ENCODE results near the gene PLXNA4. TPM values are rescaled to one million over a fixed set of nuclear protein-coding genes. Genes with fewer than 3 reads are reported as not detected.

Gene PLXNA4
- total RNA-seq, 2 donors from 2014 or later = 0.99 to 1.1 TPM

DNA sequence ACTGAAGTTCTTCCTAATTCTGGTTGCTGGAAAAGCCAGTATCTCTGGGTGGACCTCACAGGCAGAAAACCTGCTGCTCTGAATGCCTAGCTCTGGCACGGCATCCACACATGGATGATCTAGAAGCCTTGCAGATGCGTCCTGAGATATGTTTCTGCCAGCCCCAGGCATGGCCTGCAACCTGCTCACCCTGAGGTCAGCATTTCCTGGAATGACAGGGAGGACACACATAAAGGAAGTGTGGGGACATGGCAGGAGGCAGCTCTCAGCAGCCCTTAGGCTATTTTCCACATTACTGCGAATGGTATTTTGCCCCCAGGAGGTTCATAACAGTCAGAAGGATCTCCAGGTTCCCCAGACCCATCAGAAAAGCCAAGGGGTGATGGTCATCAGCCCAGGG is 23.2 kb downstream of the PLXNA4 start:
- Mint-ChIP-seq H3K27ac (no peak overlapping the region), H3K36me3 (ENCODE audit: insufficient read depth in 2 of 2) (peaks cover 10 to 19% of the 10 kb centered on the region in 2 donors), H3K4me1 (ENCODE audit: low read depth) (peaks cover 6% of the 10 kb centered on the region), H3K9me3 (peaks cover 5 to 11% of the 10 kb centered on the region in 2 donors), H3K27me3 (ENCODE audit: low read depth) (peaks cover 9% of the 10 kb centered on the region), H3K4me3 (no peak overlapping the region)
- ATAC-seq (replicated peaks in 1 of 2) (no peak), DNase-seq (no peak)

DNA sequence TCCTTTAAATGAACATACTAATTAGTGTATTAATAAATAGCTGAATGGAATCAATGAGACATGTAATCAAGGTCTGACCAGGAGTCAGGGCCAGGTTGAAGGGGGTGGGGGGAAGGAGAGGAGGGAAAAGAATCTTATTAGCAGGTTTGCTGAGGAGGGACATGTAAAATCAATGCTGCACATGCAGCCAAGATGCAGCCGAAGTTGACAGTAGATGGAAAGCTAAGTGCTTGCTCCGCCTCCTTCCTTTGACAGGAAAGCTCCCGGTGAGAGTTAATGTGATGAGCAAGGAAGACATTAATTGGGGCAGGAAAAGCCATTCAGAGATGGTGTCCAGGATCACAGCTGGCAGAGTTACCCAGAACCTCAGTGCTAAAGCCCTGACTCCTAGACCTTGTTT is 24.4 kb downstream of the PLXNA4 start:
- H3K4me1 Mint-ChIP-seq (ENCODE audit: low read depth) = peaks cover 9% of the 10 kb centered on the region
- peaks cover 9% of the 10 kb centered on the region for H3K27me3 Mint-ChIP-seq (ENCODE audit: low read depth)
- peaks cover 5 to 11% of the 10 kb centered on the region in 2 donors for H3K9me3 Mint-ChIP-seq
- DNase-seq = no peak
- no peak overlapping the region for H3K4me3 Mint-ChIP-seq
- peaks cover 10 to 19% of the 10 kb centered on the region in 2 donors for H3K36me3 Mint-ChIP-seq (ENCODE audit: insufficient read depth in 2 of 2)
- H3K27ac Mint-ChIP-seq = no peak overlapping the region
- no peak for ATAC-seq (replicated peaks in 1 of 2)

DNA sequence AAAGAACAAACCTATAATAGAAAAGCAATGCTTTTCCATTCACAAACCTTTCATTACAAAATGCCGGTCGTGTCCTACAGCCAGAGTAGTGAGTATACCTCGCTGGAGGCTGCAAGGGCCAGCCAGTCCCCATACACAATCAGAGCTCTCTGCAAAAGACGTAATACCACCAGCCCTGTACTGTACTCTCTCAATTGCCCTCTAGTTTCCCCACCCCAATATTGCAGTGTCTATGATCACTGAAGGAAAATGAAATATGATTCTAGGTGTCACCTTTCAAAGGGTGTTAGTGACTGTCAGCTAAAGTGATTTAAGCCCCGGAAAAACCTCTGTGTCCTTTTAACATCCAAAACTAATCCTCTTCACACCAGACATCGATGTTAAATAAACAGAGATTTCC is 24.8 kb downstream of the PLXNA4 start:
- H3K27me3 Mint-ChIP-seq (ENCODE audit: low read depth) = peaks cover 9% of the 10 kb centered on the region
- peaks cover 5 to 11% of the 10 kb centered on the region in 2 donors for H3K9me3 Mint-ChIP-seq
- ATAC-seq (replicated peaks in 1 of 2) = no peak
- peaks cover 10 to 19% of the 10 kb centered on the region in 2 donors for H3K36me3 Mint-ChIP-seq (ENCODE audit: insufficient read depth in 2 of 2)
- H3K4me1 Mint-ChIP-seq (ENCODE audit: low read depth) = peaks cover 9% of the 10 kb centered on the region
- no peak overlapping the region for H3K4me3 Mint-ChIP-seq
- no peak for DNase-seq
- no peak overlapping the region for H3K27ac Mint-ChIP-seq

DNA sequence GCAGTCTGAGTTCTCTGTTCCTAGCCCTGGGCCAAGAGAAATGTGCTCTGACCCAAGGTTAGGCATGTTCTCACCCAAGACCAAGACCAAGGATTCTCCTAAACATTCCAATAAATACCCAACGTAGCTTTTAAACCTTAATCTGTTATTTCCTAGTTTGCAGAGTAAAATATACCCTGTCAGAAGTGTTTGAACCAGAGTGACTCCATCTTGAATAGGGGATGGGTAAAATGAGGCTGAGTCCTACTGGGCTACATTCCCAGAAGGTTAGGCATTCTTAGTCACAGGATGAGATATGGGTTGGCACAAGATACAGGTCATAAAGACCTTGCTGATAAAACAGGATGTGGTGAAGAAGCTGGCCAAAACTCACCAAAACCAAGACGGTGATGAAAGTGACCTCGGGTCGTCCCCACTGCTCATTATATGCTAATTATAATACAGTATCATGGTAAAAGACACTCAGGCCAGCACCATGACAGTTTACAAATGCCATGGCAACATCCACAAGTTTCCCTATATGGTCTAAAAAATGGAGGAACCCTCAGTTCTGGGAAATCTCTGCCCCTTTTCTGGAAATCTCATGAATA is 27.7 kb downstream of the PLXNA4 start:
- Mint-ChIP-seq H3K4me3 (no peak overlapping the region), H3K4me1 (ENCODE audit: low read depth) (peaks cover 19% of the 10 kb centered on the region), H3K27me3 (ENCODE audit: low read depth) (peaks cover 9% of the 10 kb centered on the region), H3K9me3 (peaks cover 7 to 11% of the 10 kb centered on the region in 2 donors), H3K27ac (no peak overlapping the region), H3K36me3 (ENCODE audit: insufficient read depth in 2 of 2) (peaks cover 10 to 22% of the 10 kb centered on the region in 2 donors)
- ATAC-seq (replicated peaks in 1 of 2) (peak; percentile 70 to 71), DNase-seq (peak; percentile 33 to 49)

DNA sequence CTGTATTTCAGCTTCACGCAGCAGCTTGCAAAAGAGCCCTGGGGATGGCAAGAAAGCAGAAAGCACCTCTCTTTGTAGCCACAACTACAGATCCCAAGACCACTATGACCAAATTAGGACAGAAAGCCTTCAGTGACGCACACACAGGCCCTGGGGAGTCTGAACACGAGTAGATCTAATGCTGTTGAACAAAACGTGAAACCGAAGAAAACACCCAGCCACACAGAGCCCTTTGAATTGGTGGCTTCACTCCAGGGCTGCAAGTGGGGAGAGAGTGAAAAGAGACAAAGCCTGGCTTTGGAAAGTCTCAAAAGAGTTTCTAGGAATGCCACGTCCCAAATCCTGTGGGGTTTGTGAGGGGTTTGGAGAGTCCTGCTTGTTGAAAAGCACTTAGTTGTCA is 28.4 kb downstream of the PLXNA4 start:
- peaks cover 20% of the 10 kb centered on the region for H3K4me1 Mint-ChIP-seq (ENCODE audit: low read depth)
- no peak overlapping the region for H3K27ac Mint-ChIP-seq
- H3K36me3 Mint-ChIP-seq (ENCODE audit: insufficient read depth in 2 of 2) = peaks cover 10 to 22% of the 10 kb centered on the region in 2 donors
- ATAC-seq (replicated peaks in 1 of 2) = no peak
- H3K27me3 Mint-ChIP-seq (ENCODE audit: low read depth) = peaks cover 9% of the 10 kb centered on the region
- no peak overlapping the region for H3K4me3 Mint-ChIP-seq
- H3K9me3 Mint-ChIP-seq = peaks cover 7 to 11% of the 10 kb centered on the region in 2 donors
- DNase-seq = no peak

GRCh38 chr7:132546366-132547127 is 29.7 kb downstream of the PLXNA4 start:
- Mint-ChIP-seq H3K36me3 (ENCODE audit: insufficient read depth in 2 of 2) (peaks cover 9 to 17% of the 10 kb centered on the region in 2 donors), H3K27me3 (ENCODE audit: low read depth) (peaks cover 9% of the 10 kb centered on the region), H3K4me3 (no peak overlapping the region), H3K9me3 (peaks cover 7 to 11% of the 10 kb centered on the region in 2 donors), H3K27ac (no peak overlapping the region), H3K4me1 (ENCODE audit: low read depth) (peaks cover 25% of the 10 kb centered on the region)
- ATAC-seq (replicated peaks in 1 of 2) = no peak
- no peak for DNase-seq

- H3K27ac Mint-ChIP-seq = no peak overlapping the region
- H3K27me3 Mint-ChIP-seq (ENCODE audit: low read depth) = peaks cover 4% of the 10 kb centered on the region
- H3K4me3 Mint-ChIP-seq = no peak overlapping the region
- peaks cover 31% of the 10 kb centered on the region for H3K4me1 Mint-ChIP-seq (ENCODE audit: low read depth)
- H3K36me3 Mint-ChIP-seq (ENCODE audit: insufficient read depth in 2 of 2) = peaks cover 2 to 9% of the 10 kb centered on the region in 2 donors
- H3K9me3 Mint-ChIP-seq = peaks cover 3 to 4% of the 10 kb centered on the region in 2 donors
- ATAC-seq (replicated peaks in 1 of 2) (no peak), DNase-seq (no peak)
These were observed 30.5 kb downstream of the PLXNA4 start for GRCh38 chr7:132545756-132546155.

DNA sequence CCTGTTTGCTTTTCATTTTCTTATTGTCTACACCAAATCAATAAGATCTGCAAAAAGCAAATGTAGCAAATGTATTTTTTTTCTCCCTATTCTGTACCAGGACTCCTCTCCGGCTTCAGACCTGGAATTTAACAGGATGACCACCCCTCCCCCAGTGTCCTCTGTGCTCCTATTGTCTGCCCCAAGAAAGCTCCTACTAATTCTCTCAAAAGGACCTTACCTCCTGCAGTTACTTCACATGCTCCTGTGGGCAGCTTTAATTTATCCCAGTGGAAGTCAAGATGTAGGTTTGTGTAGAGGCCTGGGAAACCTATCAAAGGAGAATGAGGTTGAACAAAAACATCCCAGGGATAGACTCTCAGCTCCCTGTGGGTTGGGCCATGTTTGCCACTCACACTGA is 31.3 kb downstream of the PLXNA4 start:
- Mint-ChIP-seq H3K4me1 (ENCODE audit: low read depth) (peaks cover 31% of the 10 kb centered on the region), H3K36me3 (ENCODE audit: insufficient read depth in 2 of 2) (peaks cover 0 to 3% of the 10 kb centered on the region in 2 donors), H3K27ac (no peak overlapping the region), H3K27me3 (ENCODE audit: low read depth) (no peaks in the 10 kb centered on the region), H3K9me3 (peaks cover 0 to 2% of the 10 kb centered on the region in 2 donors), H3K4me3 (no peak overlapping the region)
- DNase-seq (no peak), ATAC-seq (replicated peaks in 1 of 2) (no peak)

DNA sequence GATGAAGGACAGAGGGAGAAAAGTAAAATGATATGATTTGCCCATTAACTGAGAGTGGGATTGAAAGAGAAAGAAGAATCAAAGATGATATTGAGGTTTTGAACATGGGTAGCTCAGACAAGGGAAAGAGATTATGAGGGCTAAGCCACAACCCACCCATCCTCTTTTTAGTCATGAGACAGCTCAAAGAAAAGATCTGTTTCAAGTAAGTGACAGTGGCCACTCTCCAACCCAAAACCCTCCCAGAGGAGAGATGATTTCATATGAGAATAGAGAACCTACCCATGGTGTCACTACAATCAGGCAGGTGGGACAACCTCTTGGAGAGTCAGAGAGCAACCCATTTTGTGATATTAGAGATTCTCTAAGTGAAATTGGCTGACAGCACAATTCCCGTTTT is 32.2 kb downstream of the PLXNA4 start:
- H3K27me3 Mint-ChIP-seq (ENCODE audit: low read depth) = no peaks in the 10 kb centered on the region
- no peak overlapping the region for H3K4me3 Mint-ChIP-seq
- DNase-seq (peak; percentile 34 to 43), ATAC-seq (replicated peaks in 1 of 2) (peak; percentile 79 to 82)
- peaks cover 0 to 2% of the 10 kb centered on the region in 2 donors for H3K9me3 Mint-ChIP-seq
- H3K36me3 Mint-ChIP-seq (ENCODE audit: insufficient read depth in 2 of 2) = peaks cover 0 to 3% of the 10 kb centered on the region in 2 donors
- H3K4me1 Mint-ChIP-seq (ENCODE audit: low read depth) = peaks cover 31% of the 10 kb centered on the region
- H3K27ac Mint-ChIP-seq = no peak overlapping the region

GRCh38 chr7:132542895-132543294 is 33.4 kb downstream of the PLXNA4 start:
- Mint-ChIP-seq H3K36me3 (ENCODE audit: insufficient read depth in 2 of 2) (peaks cover 0 to 3% of the 10 kb centered on the region in 2 donors), H3K9me3 (peaks cover 0 to 2% of the 10 kb centered on the region in 2 donors), H3K4me3 (no peak overlapping the region), H3K27me3 (ENCODE audit: low read depth) (no peaks in the 10 kb centered on the region), H3K27ac (no peak overlapping the region), H3K4me1 (ENCODE audit: low read depth) (peaks cover 23% of the 10 kb centered on the region)
- no peak for ATAC-seq (replicated peaks in 1 of 2)
- DNase-seq = no peak

- Mint-ChIP-seq H3K27me3 (ENCODE audit: low read depth) (no peaks in the 10 kb centered on the region), H3K4me3 (no peak overlapping the region), H3K27ac (peak overlapping the region; percentile 15), H3K4me1 (ENCODE audit: low read depth) (peaks cover 22% of the 10 kb centered on the region), H3K36me3 (ENCODE audit: insufficient read depth in 2 of 2) (peaks cover 0 to 3% of the 10 kb centered on the region in 2 donors), H3K9me3 (peaks cover 0 to 2% of the 10 kb centered on the region in 2 donors)
- DNase-seq (no peak), ATAC-seq (replicated peaks in 1 of 2) (peak; percentile 43 to 54)
These were observed 34.6 kb downstream of the PLXNA4 start for GRCh38 chr7:132541656-132542055.

GRCh38 chr7:132537456-132538145 is 38.7 kb downstream of the PLXNA4 start:
- Mint-ChIP-seq H3K27me3 (ENCODE audit: low read depth) (no peaks in the 10 kb centered on the region), H3K9me3 (no peaks in the 10 kb centered on the region), H3K36me3 (ENCODE audit: insufficient read depth in 2 of 2) (no peaks in the 10 kb centered on the region), H3K4me1 (ENCODE audit: low read depth) (peaks cover 11% of the 10 kb centered on the region), H3K4me3 (no peak overlapping the region), H3K27ac (no peak overlapping the region)
- ATAC-seq (replicated peaks in 1 of 2) (no peak), DNase-seq (no peak)
